HepG2 (cell line): ENCODE measurements around the gene YIPF7. TPM values are rescaled to one million over a fixed set of nuclear protein-coding genes. Genes with fewer than 3 reads are reported as not detected.

ENCODE experiments used
- E2F1 ChIP-seq: sonication (generic); formaldehyde crosslinking; IDR thresholded peaks from 2 replicates; pipeline ENCODE4 v1.5.0; 2020; ENCODE audit warnings: missing genetic modification reagents
- ELF3 ChIP-seq: IDR thresholded peaks from 2 replicates; pipeline ENCODE4 v1.6.1; 2016; ENCODE audit warnings: missing genetic modification reagents, missing compliant biosample characterization
- GRHL1 ChIP-seq: sonication (generic); formaldehyde crosslinking; conservative IDR thresholded peaks from 2 replicates; pipeline ENCODE4 v1.8.0; 2022; ENCODE audit warnings: missing genetic modification reagents
- KLF12 ChIP-seq: sonication (generic); formaldehyde crosslinking; IDR thresholded peaks from 2 replicates; pipeline ENCODE4 v1.4.0; 2020; ENCODE audit warnings: missing genetic modification reagents, borderline replicate concordance
- MYNN ChIP-seq: sonication (generic); formaldehyde crosslinking; IDR thresholded peaks from 2 replicates; pipeline ENCODE4 v1.4.0; 2020; ENCODE audit warnings: mild to moderate bottlenecking, low read depth, missing genetic modification reagents
- NBN ChIP-seq: fragments of 450-650 bp; conservative IDR thresholded peaks from 2 replicates; pipeline ENCODE4 v1.6.1; 2017
- PLSCR1 ChIP-seq: sonication (generic); formaldehyde crosslinking; IDR thresholded peaks from 2 replicates; pipeline ENCODE4 v1.5.0; 2020; ENCODE audit warnings: missing genetic modification reagents, mild to moderate bottlenecking, borderline replicate concordance
- SKI ChIP-seq: fragments of 450-650 bp; IDR thresholded peaks from one replicate; pipeline ENCODE4 v1.6.1; 2018; ENCODE audit warnings: mild to moderate bottlenecking; ENCODE audit not compliant: partially characterized antibody
- TFAP4 ChIP-seq: sonication (generic); IDR thresholded peaks from 2 replicates; pipeline ENCODE4 v1.6.1; 2016; ENCODE audit warnings: low read depth, borderline replicate concordance
- THYN1 ChIP-seq: sonication (generic); formaldehyde crosslinking; IDR thresholded peaks from 2 replicates; pipeline ENCODE4 v1.8.1; 2023; ENCODE audit warnings: low read depth, mild to moderate bottlenecking, moderate library complexity, missing genetic modification reagents, borderline replicate concordance
- TSC22D2 ChIP-seq: sonication (generic); formaldehyde crosslinking; IDR thresholded peaks from 2 replicates; pipeline ENCODE4 v1.5.1; 2020; ENCODE audit warnings: missing genetic modification reagents, mild to moderate bottlenecking, borderline replicate concordance
- ZBTB20 ChIP-seq: sonication (generic); formaldehyde crosslinking; IDR thresholded peaks from 2 replicates; pipeline ENCODE4 v1.8.1; 2023; ENCODE audit warnings: missing genetic modification reagents, low read depth, mild to moderate bottlenecking, borderline replicate concordance
- ZNF142 ChIP-seq: sonication (generic); formaldehyde crosslinking; IDR thresholded peaks from 2 replicates; pipeline ENCODE4 v1.4.0; 2020; ENCODE audit warnings: missing genetic modification reagents
- ZNF33B ChIP-seq: sonication (generic); formaldehyde crosslinking; IDR thresholded peaks from 2 replicates; pipeline ENCODE4 v1.5.1; 2020; ENCODE audit warnings: mild to moderate bottlenecking, missing genetic modification reagents
- ZNF382 ChIP-seq: sonication (generic); formaldehyde crosslinking; IDR thresholded peaks from 2 replicates; pipeline ENCODE4 v1.5.0; 2020; ENCODE audit warnings: missing genetic modification reagents, mild to moderate bottlenecking, borderline replicate concordance
- ZNF549 ChIP-seq: sonication (generic); formaldehyde crosslinking; IDR thresholded peaks from 2 replicates; pipeline ENCODE4 v1.5.0; 2020; ENCODE audit warnings: missing genetic modification reagents
- ZNF703 ChIP-seq: sonication (generic); formaldehyde crosslinking; IDR thresholded peaks from 2 replicates; pipeline ENCODE4 v1.5.1; 2020; ENCODE audit warnings: missing genetic modification reagents, mild to moderate bottlenecking, moderate library complexity, borderline replicate concordance
- polyA plus RNA-seq, 8 experiments: library from polyadenylated mRNA; depleted of rRNA in 3 of 8; stranded (reverse) in 7 of 8; unstranded in 1 of 8; fragments of >200 nt; fragmentation: Illumina TruSeq in 4 of 8; extraction: Trizol in 4 of 8; gene quantifications; 2 replicates each; pipeline versions ENCODE4 v1.2.1 to v1.2.3, GENCODE V29; 2011 to 2016; ENCODE audit warnings: low read depth in 4 of 8, missing spikeins in 1 of 8, mixed read lengths in 1 of 8; ENCODE audit not compliant: insufficient read depth in 1 of 8
- total RNA-seq, 5 experiments: library from RNA; depleted of rRNA; stranded (reverse); fragments of >200 nt; fragmentation: Illumina TruSeq; extraction: Trizol; gene quantifications; 2 replicates each; pipeline ENCODE4 v1.2.3, GENCODE V29; 2016; ENCODE audit warnings: low read depth in 1 of 5

The YIPF7 gene
- total and polyA plus RNA-seq, 2 of the 13 experiments (the other 11 are each of a cell fraction or from before 2014, with no cell fraction given) = 0.12 TPM; not detected in 1

GRCh38 chr4:44678094-44679041 lies 26.9 kb upstream of the YIPF7 start, which contains the start of gene GUF1 (continued):
- TF ChIP-seq ZNF142 (CRISPR knock-in tag) (no peak), NBN (no peak), MYNN (peak; percentile 76; the same call in 1 of the 2 replicates), ZNF549 (CRISPR knock-in tag) (no peak), ZNF703 (CRISPR knock-in tag) (no peak; the same call in 1 of the 2 replicates), KLF12 (CRISPR knock-in tag) (no peak), GRHL1 (no peak), SKI (no peak), TFAP4 (peak; percentile 28; the same call in 1 of the 2 replicates), ZNF33B (CRISPR knock-in tag) (no peak; the same call in 1 of the 2 replicates), ZBTB20 (CRISPR knock-in tag) (no peak), TSC22D2 (0 out of 2 replicates have a peak, but pooled peaks have one; percentile 68), ELF3 (CRISPR knock-in tag) (peak; percentile 64), E2F1 (CRISPR knock-in tag) (peak; percentile 52; the same call in 1 of the 2 replicates), THYN1 (CRISPR knock-in tag) (no peak), PLSCR1 (0 out of 2 replicates have a peak, but pooled peaks have one; percentile 45), ZNF382 (CRISPR knock-in tag) (no peak)
